GM12892 (cell line): ENCODE measurements around the gene DUS3L.

Source experiments
- POLR2A ChIP-seq: IDR thresholded peaks from 2 replicates; pipeline ENCODE4 v1.6.1; 2011; ENCODE audit warnings: low read depth, low read length, control low read depth
- POLR2AphosphoS5 ChIP-seq: IDR thresholded peaks from 2 replicates; pipeline ENCODE4 v1.6.1; 2011; ENCODE audit warnings: low read depth, low read length, control low read depth
- TAF1 ChIP-seq: IDR thresholded peaks from 2 replicates; pipeline ENCODE4 v1.6.1; 2011; ENCODE audit warnings: low read depth, mild to moderate bottlenecking, control low read depth, low read length, borderline replicate concordance

DNA sequence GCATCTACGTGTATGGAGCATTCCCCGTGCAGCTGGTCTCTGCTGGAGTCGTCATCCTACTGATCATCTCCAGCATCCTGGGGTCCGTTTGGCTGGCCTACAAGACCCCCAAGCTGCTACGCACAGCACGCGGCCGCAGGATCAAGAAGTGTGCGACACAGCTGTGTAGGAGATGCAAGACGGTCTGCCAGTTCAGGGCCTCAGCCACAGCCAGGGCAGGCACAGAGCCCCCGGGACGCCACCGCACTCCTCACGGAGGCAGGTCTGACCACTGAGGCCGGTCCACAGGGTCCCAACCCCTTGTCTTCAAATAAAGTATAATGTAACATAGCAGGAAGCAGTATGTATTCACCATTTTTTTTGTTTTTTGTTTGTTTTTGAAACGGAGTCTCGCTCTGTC, 12.6 kb downstream of the DUS3L start:
- TF ChIP-seq POLR2A: no peak
- TF ChIP-seq POLR2AphosphoS5: no peak
- no peak for TF ChIP-seq TAF1
